ENCODE measurements around the gene DEAF1.

DEAF1 gene

DNA sequence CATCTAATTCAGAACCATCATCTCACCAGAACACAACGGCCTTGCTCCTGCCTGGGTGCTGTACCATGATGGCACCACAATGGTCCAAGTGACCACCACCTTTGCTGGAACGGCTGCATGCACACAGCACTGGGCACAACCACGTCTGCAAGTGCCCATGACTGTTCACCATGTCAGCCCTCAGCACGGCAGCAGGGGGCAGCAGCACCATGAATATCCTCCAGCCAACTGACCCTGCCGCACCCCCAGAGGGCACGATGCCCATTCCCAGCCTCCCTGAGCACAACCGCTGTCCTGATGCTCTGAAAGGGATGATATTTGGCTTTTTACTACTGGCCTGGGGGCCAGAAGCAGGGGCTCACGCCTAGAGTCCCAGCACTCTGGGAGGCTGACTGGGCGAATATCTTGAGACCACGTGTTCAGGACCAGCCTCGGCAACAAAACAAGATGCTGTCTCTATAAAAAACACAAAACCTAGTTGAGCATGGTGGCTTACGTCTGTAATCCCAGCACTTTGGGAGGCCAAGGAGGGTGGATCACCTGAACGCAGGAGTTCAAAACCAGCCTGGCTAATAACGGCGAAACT lies 32.2 kb downstream of the DEAF1 start:
- CTCF ChIA-PET: interaction anchor here (0.5 to 3.3 kb wide), 14 partner anchors 9 to 113 kb away, joined by 3 to 22 read pairs (median 3); no protein-coding TSS in a partner anchor
- WGBS (ENCODE audit: insufficient coverage): 81% methylated on average over 12 of the region's 15 CpGs
- POLR2A ChIA-PET: no interaction called here
- H3K4me1 ChIP-seq (ENCODE audit: control extremely low read depth in 1 of 4, control insufficient read depth in 4 of 4, insufficient read depth in 4 of 4, low read length in 3 of 4): peaks cover 0 to 8% (median 0%) of the 10 kb centered on the region in 4 experiments
- peak; percentile 43 to 55 (median 50) for DNase-seq
- no peak overlapping the region for H3K4me3 ChIP-seq (ENCODE audit: control insufficient read depth in 1 of 7, extremely low read depth in 1 of 7, insufficient read depth in 4 of 7, low read depth in 2 of 7, low read length in 6 of 7)
- H3K27ac ChIP-seq (ENCODE audit: insufficient read depth in 1 of 2, low read depth in 1 of 2, low read length in 2 of 2, poor library complexity in 1 of 2, severe bottlenecking in 2 of 2): no peak overlapping the region
- no peaks in the 10 kb centered on the region for H3K9me3 ChIP-seq (ENCODE audit: control extremely low read depth in 1 of 5, control insufficient read depth in 4 of 5, insufficient read depth in 2 of 5, low read depth in 1 of 5, low read length in 4 of 5)
- peaks cover 7 to 69% (median 39%) of the 10 kb centered on the region in 4 experiments for H3K36me3 ChIP-seq (ENCODE audit: control insufficient read depth in 4 of 4, insufficient read depth in 4 of 4, low read length in 3 of 4)
- H3K27me3 ChIP-seq (replicated peaks in 2 of 5; ENCODE audit: control insufficient read depth in 4 of 5, insufficient read depth in 5 of 5, low read length in 4 of 5): no peaks in the 10 kb centered on the region

- no peak for DNase-seq
- H3K4me1 ChIP-seq (ENCODE audit: control extremely low read depth in 1 of 4, control insufficient read depth in 4 of 4, insufficient read depth in 4 of 4, low read length in 3 of 4): peaks cover 0 to 4% (median 0%) of the 10 kb centered on the region in 4 experiments
- H3K4me3 ChIP-seq (ENCODE audit: control insufficient read depth in 1 of 7, extremely low read depth in 1 of 7, insufficient read depth in 4 of 7, low read depth in 2 of 7, low read length in 6 of 7): no peak overlapping the region
- WGBS (ENCODE audit: insufficient coverage): 96% methylated on average over 18 of the region's 19 CpGs
- peaks cover 3 to 75% (median 40%) of the 10 kb centered on the region in 4 experiments for H3K36me3 ChIP-seq (ENCODE audit: control insufficient read depth in 4 of 4, insufficient read depth in 4 of 4, low read length in 3 of 4)
- no peaks in the 10 kb centered on the region for H3K9me3 ChIP-seq (ENCODE audit: control extremely low read depth in 1 of 5, control insufficient read depth in 4 of 5, insufficient read depth in 2 of 5, low read depth in 1 of 5, low read length in 4 of 5)
- no peaks in the 10 kb centered on the region for H3K27me3 ChIP-seq (replicated peaks in 2 of 5; ENCODE audit: control insufficient read depth in 4 of 5, insufficient read depth in 5 of 5, low read length in 4 of 5)
- no peak overlapping the region for H3K27ac ChIP-seq (ENCODE audit: insufficient read depth in 1 of 2, low read depth in 1 of 2, low read length in 2 of 2, poor library complexity in 1 of 2, severe bottlenecking in 2 of 2)
- POLR2A ChIA-PET: no interaction called here
- CTCF ChIA-PET: interaction anchor here (1.1 to 3.3 kb wide), 9 partner anchors 11 to 105 kb away, joined by 3 to 22 read pairs (median 4); partner anchors contain the start of gene DEAF1
Observed at GRCh38 chr11:660681-661444, 34.2 kb downstream of the DEAF1 start.

GRCh38 chr11:660281-660680 lies 34.7 kb downstream of the DEAF1 start:
- Histone ChIP-seq H3K9me3 (ENCODE audit: control extremely low read depth in 1 of 5, control insufficient read depth in 4 of 5, insufficient read depth in 2 of 5, low read depth in 1 of 5, low read length in 4 of 5) (no peaks in the 10 kb centered on the region), H3K27ac (ENCODE audit: insufficient read depth in 1 of 2, low read depth in 1 of 2, low read length in 2 of 2, poor library complexity in 1 of 2, severe bottlenecking in 2 of 2) (no peak overlapping the region), H3K4me3 (ENCODE audit: control insufficient read depth in 1 of 7, extremely low read depth in 1 of 7, insufficient read depth in 4 of 7, low read depth in 2 of 7, low read length in 6 of 7) (no peak overlapping the region), H3K4me1 (ENCODE audit: control extremely low read depth in 1 of 4, control insufficient read depth in 4 of 4, insufficient read depth in 4 of 4, low read length in 3 of 4) (no peaks in the 10 kb centered on the region), H3K36me3 (ENCODE audit: control insufficient read depth in 4 of 4, insufficient read depth in 4 of 4, low read length in 3 of 4) (peaks cover 3 to 72% (median 39%) of the 10 kb centered on the region in 4 experiments), H3K27me3 (replicated peaks in 2 of 5; ENCODE audit: control insufficient read depth in 4 of 5, insufficient read depth in 5 of 5, low read length in 4 of 5) (no peaks in the 10 kb centered on the region)
- ChIA-PET POLR2A (no interaction called here), CTCF (interaction anchor here (1.1 to 3.3 kb wide), 7 partner anchors 18 to 105 kb away, joined by 3 to 22 read pairs (median 4); partner anchors contain the start of gene DEAF1)
- no peak for DNase-seq
- WGBS (ENCODE audit: insufficient coverage): 96% methylated on average over 19 of the region's 19 CpGs

- Histone ChIP-seq H3K9me3 (ENCODE audit: control extremely low read depth in 1 of 5, control insufficient read depth in 4 of 5, insufficient read depth in 2 of 5, low read depth in 1 of 5, low read length in 4 of 5) (no peaks in the 10 kb centered on the region), H3K36me3 (ENCODE audit: control insufficient read depth in 4 of 4, insufficient read depth in 4 of 4, low read length in 3 of 4) (peaks cover 3 to 74% (median 38%) of the 10 kb centered on the region in 4 experiments), H3K27ac (ENCODE audit: insufficient read depth in 1 of 2, low read depth in 1 of 2, low read length in 2 of 2, poor library complexity in 1 of 2, severe bottlenecking in 2 of 2) (no peak overlapping the region), H3K4me1 (ENCODE audit: control extremely low read depth in 1 of 4, control insufficient read depth in 4 of 4, insufficient read depth in 4 of 4, low read length in 3 of 4) (no peaks in the 10 kb centered on the region), H3K27me3 (replicated peaks in 2 of 5; ENCODE audit: control insufficient read depth in 4 of 5, insufficient read depth in 5 of 5, low read length in 4 of 5) (no peaks in the 10 kb centered on the region), H3K4me3 (ENCODE audit: control insufficient read depth in 1 of 7, extremely low read depth in 1 of 7, insufficient read depth in 4 of 7, low read depth in 2 of 7, low read length in 6 of 7) (no peak overlapping the region)
- no peak for DNase-seq
- ChIA-PET POLR2A (no interaction called here), CTCF (interaction anchor here (1.6 to 3.3 kb wide), 3 partner anchors 63 to 106 kb away, joined by 4 to 22 read pairs (median 19); no protein-coding TSS in a partner anchor)
- WGBS (ENCODE audit: insufficient coverage): 96% methylated on average over 16 of the region's 16 CpGs
Observed at GRCh38 chr11:659532-660085, 35.4 kb downstream of the DEAF1 start.

DNA sequence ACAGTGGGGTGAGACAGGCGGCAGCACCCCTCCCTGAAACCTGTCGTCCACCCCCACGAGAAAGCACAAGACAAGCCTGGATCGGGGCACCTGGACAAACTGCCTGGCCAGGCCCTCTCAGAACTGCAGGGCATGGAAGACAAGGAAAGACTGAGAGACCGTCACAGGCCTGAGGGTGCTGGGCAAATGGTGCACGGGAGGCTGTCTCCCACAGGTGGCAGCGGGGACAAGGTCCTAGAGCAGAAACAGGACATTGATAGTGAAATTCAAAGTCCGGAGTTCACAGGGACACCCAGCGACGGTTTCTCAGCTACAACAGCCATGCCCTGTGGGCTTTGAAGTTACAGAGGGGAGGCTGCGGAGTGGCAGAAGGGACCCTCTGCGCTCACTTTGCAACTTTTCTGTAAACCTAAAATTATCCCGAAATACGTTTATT lies 37.3 kb downstream of the DEAF1 start:
- Histone ChIP-seq H3K4me1 (ENCODE audit: control extremely low read depth in 1 of 4, control insufficient read depth in 4 of 4, insufficient read depth in 4 of 4, low read length in 3 of 4) (no peaks in the 10 kb centered on the region), H3K27ac (ENCODE audit: insufficient read depth in 1 of 2, low read depth in 1 of 2, low read length in 2 of 2, poor library complexity in 1 of 2, severe bottlenecking in 2 of 2) (no peak overlapping the region), H3K36me3 (ENCODE audit: control insufficient read depth in 4 of 4, insufficient read depth in 4 of 4, low read length in 3 of 4) (peaks cover 0 to 72% (median 42%) of the 10 kb centered on the region in 4 experiments), H3K9me3 (ENCODE audit: control extremely low read depth in 1 of 5, control insufficient read depth in 4 of 5, insufficient read depth in 2 of 5, low read depth in 1 of 5, low read length in 4 of 5) (no peaks in the 10 kb centered on the region), H3K27me3 (replicated peaks in 2 of 5; ENCODE audit: control insufficient read depth in 4 of 5, insufficient read depth in 5 of 5, low read length in 4 of 5) (no peaks in the 10 kb centered on the region), H3K4me3 (ENCODE audit: control insufficient read depth in 1 of 7, extremely low read depth in 1 of 7, insufficient read depth in 4 of 7, low read depth in 2 of 7, low read length in 6 of 7) (no peak overlapping the region)
- POLR2A ChIA-PET: no interaction called here
- CTCF ChIA-PET: interaction anchor here (1.0 kb wide), 1 partner anchor 106 kb away, joined by 4 read pairs; no protein-coding TSS in a partner anchor
- DNase-seq: no peak
- 92% methylated on average over 12 of the region's 14 CpGs for WGBS (ENCODE audit: insufficient coverage)

DNA sequence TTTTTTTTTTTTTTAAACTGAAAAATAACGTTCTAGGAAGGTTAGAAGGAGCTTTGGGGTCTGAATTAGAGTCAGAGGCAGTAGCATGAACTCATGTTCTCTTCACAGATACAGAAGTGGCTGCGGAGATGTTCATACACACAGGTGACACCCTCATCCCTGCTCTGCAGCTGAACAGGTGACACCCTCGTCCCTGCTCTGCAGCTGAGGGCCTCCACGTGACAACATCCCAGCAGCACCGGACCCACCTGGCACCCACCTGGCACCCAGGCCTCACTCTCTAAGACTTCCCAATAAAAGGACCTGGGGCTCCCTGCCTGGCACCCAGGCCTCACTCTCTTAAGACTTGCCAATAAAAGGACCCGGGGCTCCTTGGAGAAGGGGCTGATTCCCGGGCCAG lies 38.2 kb downstream of the DEAF1 start:
- ChIA-PET CTCF (interaction anchor here (1.0 kb wide), 1 partner anchor 109 kb away, joined by 3 read pairs; no protein-coding TSS in a partner anchor), POLR2A (no interaction called here)
- WGBS (ENCODE audit: insufficient coverage): 89% methylated on average over 3 of the region's 7 CpGs
- Histone ChIP-seq H3K36me3 (ENCODE audit: control insufficient read depth in 4 of 4, insufficient read depth in 4 of 4, low read length in 3 of 4) (peaks cover 0 to 66% (median 41%) of the 10 kb centered on the region in 4 experiments), H3K9me3 (ENCODE audit: control extremely low read depth in 1 of 5, control insufficient read depth in 4 of 5, insufficient read depth in 2 of 5, low read depth in 1 of 5, low read length in 4 of 5) (no peaks in the 10 kb centered on the region), H3K4me3 (ENCODE audit: control insufficient read depth in 1 of 7, extremely low read depth in 1 of 7, insufficient read depth in 4 of 7, low read depth in 2 of 7, low read length in 6 of 7) (no peak overlapping the region), H3K27me3 (replicated peaks in 2 of 5; ENCODE audit: control insufficient read depth in 4 of 5, insufficient read depth in 5 of 5, low read length in 4 of 5) (no peaks in the 10 kb centered on the region), H3K4me1 (ENCODE audit: control extremely low read depth in 1 of 4, control insufficient read depth in 4 of 4, insufficient read depth in 4 of 4, low read length in 3 of 4) (no peaks in the 10 kb centered on the region), H3K27ac (ENCODE audit: insufficient read depth in 1 of 2, low read depth in 1 of 2, low read length in 2 of 2, poor library complexity in 1 of 2, severe bottlenecking in 2 of 2) (no peak overlapping the region)
- no peak for DNase-seq
